MCF 10A (cell line): Measurements from ENCODE around the gene ZGLP1. TPM values are rescaled to one million over a fixed set of nuclear protein-coding genes. Genes with fewer than 3 reads are reported as not detected.

Source experiments
- BruUV-seq: library from RNA; stranded (reverse); fragments of 400-500 nt; replicated peaks from 2 replicates; lab custom pipeline; 2021; lab: Mats Ljungman, UMichigan
- CTCF ChIA-PET: fragments of 300-600 bp; sonication (Branson Sonifier 250); formaldehyde crosslinking; extraction: SDS; loops from one replicate; lab custom pipeline; 2021; ENCODE audit warnings: antibody characterized with exemption, inconsistent platforms; lab: Yijun Ruan, JAX
- POLR2A ChIA-PET: fragments of 300-600, 350-650 bp; sonication (Branson Sonifier 250); formaldehyde crosslinking; extraction: SDS; loops from one replicate; lab custom pipeline; 2020; ENCODE audit warnings: antibody characterized with exemption, inconsistent platforms; lab: Yijun Ruan, JAX
- DNase-seq: peaks from one replicate; pipeline ENCODE4 v3.0.0-alpha.2; 2018; ENCODE audit not compliant: unreplicated experiment
- H3K27ac Mint-ChIP-seq: one replicate; pipeline ENCODE4 v1.8.0; 2022; ENCODE audit warnings: mild to moderate bottlenecking, low read depth, mixed read lengths; ENCODE audit not compliant: unreplicated experiment
- H3K27me3 Mint-ChIP-seq: one replicate; pipeline ENCODE4 v1.8.0; 2022; ENCODE audit warnings: mixed read lengths; ENCODE audit not compliant: insufficient read depth, unreplicated experiment
- H3K36me3 Mint-ChIP-seq: one replicate; pipeline ENCODE4 v1.8.0; 2022; ENCODE audit warnings: mild to moderate bottlenecking, moderate library complexity, mixed read lengths; ENCODE audit not compliant: insufficient read depth, unreplicated experiment
- H3K4me1 Mint-ChIP-seq: one replicate; pipeline ENCODE4 v1.8.0; 2022; ENCODE audit warnings: mixed read lengths; ENCODE audit not compliant: insufficient read depth, unreplicated experiment
- H3K4me3 Mint-ChIP-seq: one replicate; pipeline ENCODE4 v1.8.0; 2022; ENCODE audit warnings: mild to moderate bottlenecking, moderate library complexity, mixed read lengths; ENCODE audit not compliant: unreplicated experiment
- H3K9me3 Mint-ChIP-seq: one replicate; pipeline ENCODE4 v1.8.0; 2022; ENCODE audit warnings: mixed read lengths; ENCODE audit not compliant: unreplicated experiment
- intact Hi-C: fragments of 100-400 bp; cut with micrococcal nuclease; formaldehyde crosslinking; loops from 2 replicates; pipeline ENCODE4 v1.14.1; 2022
- total RNA-seq: library from RNA; stranded (reverse); gene quantifications from 2 replicates; pipeline ENCODE4 v1.2.3, GENCODE V29; 2022
- TF ChIP-seq, protein P1 (sequence below): fragments of 200-600 bp; IDR thresholded peaks from one replicate; pipeline ENCODE4 v1.8.0; 2022; ENCODE audit warnings: antibody characterized with exemption, mild to moderate bottlenecking; ENCODE audit not compliant: unreplicated experiment

ZGLP1 gene
- total RNA-seq, 1 experiment from 2014 or later = 3.8 TPM

DNA sequence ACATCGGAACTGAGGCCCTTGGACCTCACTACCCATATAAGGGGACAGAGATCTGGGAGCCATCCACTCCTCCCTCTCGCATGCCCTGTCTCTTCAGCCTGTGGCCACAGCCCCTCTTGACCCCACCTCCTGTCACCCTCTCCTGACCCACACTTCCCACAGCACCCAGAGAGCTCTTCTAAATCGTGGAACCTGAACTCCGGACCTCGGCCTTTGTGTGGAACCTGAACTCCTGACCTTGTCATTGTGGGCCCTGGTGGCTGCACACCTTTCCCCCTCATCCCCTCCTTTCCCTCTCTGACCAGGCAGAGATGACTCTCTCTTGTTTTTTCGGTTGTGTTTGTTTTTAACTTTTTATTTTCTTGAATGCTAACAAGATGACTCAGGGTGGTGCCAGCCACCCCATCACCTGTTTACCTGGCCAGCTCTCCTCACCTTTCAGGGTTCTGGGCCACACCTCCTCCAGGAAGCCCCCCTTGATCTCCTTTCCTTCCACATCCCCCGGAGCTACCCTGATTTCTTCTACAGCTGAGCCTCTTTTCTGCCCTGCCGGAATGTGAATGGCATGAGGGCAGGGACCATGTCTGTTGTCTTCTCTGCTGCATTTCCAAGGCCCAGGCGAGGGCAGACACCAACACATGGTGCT is 52.5 kb downstream of the ZGLP1 start:
- no peak overlapping the region for H3K27ac Mint-ChIP-seq
- CTCF ChIA-PET = interaction anchor here (0.6 to 5.0 kb wide), 6 partner anchors 13 to 325 kb away, joined by 3 to 68 read pairs (median 23); partner anchors contain the start of gene ICAM1

DNA sequence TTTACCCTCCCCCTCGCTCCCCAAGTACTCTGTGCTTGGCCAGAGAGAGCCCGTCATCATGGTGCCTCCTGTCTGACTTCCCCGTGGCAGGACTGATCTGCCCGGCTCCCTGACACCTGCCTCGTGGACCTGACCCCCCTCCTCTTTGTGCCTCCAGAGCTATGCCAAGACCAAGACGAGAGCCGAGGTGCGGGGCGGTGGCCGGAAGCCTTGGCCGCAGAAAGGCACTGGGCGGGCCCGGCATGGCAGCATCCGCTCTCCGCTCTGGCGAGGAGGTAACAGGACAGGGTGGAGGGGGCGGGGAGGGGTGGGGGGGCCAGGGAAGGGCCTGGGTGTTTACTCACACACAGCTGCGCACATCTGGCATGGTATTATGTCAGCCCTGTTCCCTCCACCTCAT is 53.1 kb downstream of the ZGLP1 start:
- CTCF ChIA-PET = interaction anchor here (0.6 to 5.0 kb wide), 3 partner anchors 114 to 225 kb away, joined by 3 to 68 read pairs (median 3); no protein-coding TSS in a partner anchor
- Mint-ChIP-seq H3K4me3 (no peak overlapping the region), H3K36me3 (peaks cover 48% of the 10 kb centered on the region), H3K27me3 (no peaks in the 10 kb centered on the region), H3K9me3 (no peaks in the 10 kb centered on the region), H3K4me1 (peaks cover 5% of the 10 kb centered on the region), H3K27ac (no peak overlapping the region)
- no peak for DNase-seq
- intact Hi-C loops = no loop called here
- POLR2A ChIA-PET = no interaction called here
- TF ChIP-seq, protein P1, sequence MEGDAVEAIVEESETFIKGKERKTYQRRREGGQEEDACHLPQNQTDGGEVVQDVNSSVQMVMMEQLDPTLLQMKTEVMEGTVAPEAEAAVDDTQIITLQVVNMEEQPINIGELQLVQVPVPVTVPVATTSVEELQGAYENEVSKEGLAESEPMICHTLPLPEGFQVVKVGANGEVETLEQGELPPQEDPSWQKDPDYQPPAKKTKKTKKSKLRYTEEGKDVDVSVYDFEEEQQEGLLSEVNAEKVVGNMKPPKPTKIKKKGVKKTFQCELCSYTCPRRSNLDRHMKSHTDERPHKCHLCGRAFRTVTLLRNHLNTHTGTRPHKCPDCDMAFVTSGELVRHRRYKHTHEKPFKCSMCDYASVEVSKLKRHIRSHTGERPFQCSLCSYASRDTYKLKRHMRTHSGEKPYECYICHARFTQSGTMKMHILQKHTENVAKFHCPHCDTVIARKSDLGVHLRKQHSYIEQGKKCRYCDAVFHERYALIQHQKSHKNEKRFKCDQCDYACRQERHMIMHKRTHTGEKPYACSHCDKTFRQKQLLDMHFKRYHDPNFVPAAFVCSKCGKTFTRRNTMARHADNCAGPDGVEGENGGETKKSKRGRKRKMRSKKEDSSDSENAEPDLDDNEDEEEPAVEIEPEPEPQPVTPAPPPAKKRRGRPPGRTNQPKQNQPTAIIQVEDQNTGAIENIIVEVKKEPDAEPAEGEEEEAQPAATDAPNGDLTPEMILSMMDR = no peak
- BruUV-seq = no TSS peak

More for the DNA sequence above, 52.5 kb downstream of the ZGLP1 start:
- Mint-ChIP-seq H3K4me1 (peaks cover 5% of the 10 kb centered on the region), H3K4me3 (no peak overlapping the region), H3K27me3 (no peaks in the 10 kb centered on the region), H3K9me3 (no peaks in the 10 kb centered on the region), H3K36me3 (peaks cover 48% of the 10 kb centered on the region)
- no peak for DNase-seq
- no TSS peak for BruUV-seq
- TF ChIP-seq, protein P1 = no peak
- intact Hi-C loops = no loop called here
- POLR2A ChIA-PET = no interaction called here

DNA sequence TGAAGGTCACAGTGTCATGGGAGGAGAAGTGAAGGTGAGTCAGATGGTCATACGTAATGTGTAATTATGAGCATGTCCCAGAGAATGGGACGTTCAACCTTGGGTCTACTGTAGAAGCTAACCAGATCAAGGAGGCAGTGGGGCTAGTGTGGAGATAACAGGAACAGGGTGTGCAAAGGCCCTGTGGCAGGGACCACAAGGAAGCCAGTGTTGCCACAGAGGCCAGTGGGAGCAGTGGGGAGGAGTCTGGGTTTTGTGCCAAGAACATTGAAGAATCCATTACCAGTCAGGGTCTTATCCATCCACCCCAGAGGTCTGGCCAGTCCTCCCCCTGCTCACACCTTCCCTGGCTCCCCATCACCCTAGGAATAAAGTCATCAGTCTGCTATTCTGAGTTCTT is 54.3 kb downstream of the ZGLP1 start:
- peaks cover 5% of the 10 kb centered on the region for H3K4me1 Mint-ChIP-seq
- no TSS peak for BruUV-seq
- CTCF ChIA-PET = interaction anchor here (1.3 kb wide), 1 partner anchor 135 kb away, joined by 6 read pairs; no protein-coding TSS in a partner anchor
- POLR2A ChIA-PET = no interaction called here
- peaks cover 48% of the 10 kb centered on the region for H3K36me3 Mint-ChIP-seq
- H3K27ac Mint-ChIP-seq = no peak overlapping the region
- TF ChIP-seq, protein P1 = no peak
- no peaks in the 10 kb centered on the region for H3K9me3 Mint-ChIP-seq
- H3K27me3 Mint-ChIP-seq = no peaks in the 10 kb centered on the region
- intact Hi-C loops = no loop called here
- no peak overlapping the region for H3K4me3 Mint-ChIP-seq
- DNase-seq = no peak

Other genes starting within 250 kb of the ZGLP1 start
- gene SHFL, start 223.5 kb downstream of the ZGLP1 start, total RNA-seq = 11.9 and 17.6 TPM in 2 replicates
- gene ANGPTL6, start 207.1 kb downstream of the ZGLP1 start, total RNA-seq = 0.44 TPM in 1 of 2 replicates, not detected in the other
- gene PPAN, start 203.5 kb downstream of the ZGLP1 start, total RNA-seq = 95.0 and 123 TPM in 2 replicates
- gene P2RY11, start 198.1 kb downstream of the ZGLP1 start, total RNA-seq = 36.1 and 43.1 TPM in 2 replicates
- 224 and 249 TPM in 2 replicates for gene EIF3G, start 189.9 kb downstream of the ZGLP1 start, total RNA-seq
- 47.7 and 76.4 TPM in 2 replicates for gene DNMT1, start 114.9 kb downstream of the ZGLP1 start, total RNA-seq
- 0.64 and 0.89 TPM in 2 replicates for gene S1PR2, start 78.5 kb downstream of the ZGLP1 start, total RNA-seq
- gene MRPL4, start 57.6 kb downstream of the ZGLP1 start, total RNA-seq = 99.1 and 120 TPM in 2 replicates
- 3.3 and 4.6 TPM in 2 replicates for gene ICAM1, start 38.7 kb downstream of the ZGLP1 start, total RNA-seq
- not detected in 2 replicates for gene ICAM4, start 22.9 kb downstream of the ZGLP1 start, total RNA-seq
- gene ICAM5, start 19.9 kb downstream of the ZGLP1 start, total RNA-seq = 4.7 and 7.7 TPM in 2 replicates
- 30.2 and 30.3 TPM in 2 replicates for gene FDX2, start 6.2 kb upstream of the ZGLP1 start, total RNA-seq
- 31.5 and 36.1 TPM in 2 replicates for gene RAVER1, start 23.7 kb upstream of the ZGLP1 start, total RNA-seq
- gene ICAM3, start 29.8 kb upstream of the ZGLP1 start, total RNA-seq = 7.6 and 7.9 TPM in 2 replicates
- gene TYK2, start 70.8 kb upstream of the ZGLP1 start, total RNA-seq = 75.0 and 83.7 TPM in 2 replicates
- 164 and 188 TPM in 2 replicates for gene CDC37, start 93.7 kb upstream of the ZGLP1 start, total RNA-seq
- gene PDE4A, start 110.7 kb upstream of the ZGLP1 start, total RNA-seq = 0.42 and 0.49 TPM in 2 replicates
- 46.1 and 48.5 TPM in 2 replicates for gene KEAP1, start 193.5 kb upstream of the ZGLP1 start, total RNA-seq
- gene S1PR5, start 207.6 kb upstream of the ZGLP1 start, total RNA-seq = not detected in 2 replicates
- 22.6 and 36.8 TPM in 2 replicates for gene ATG4D, start 234.1 kb upstream of the ZGLP1 start, total RNA-seq